Measurements from ENCODE around the gene TRIM2.

DNA sequence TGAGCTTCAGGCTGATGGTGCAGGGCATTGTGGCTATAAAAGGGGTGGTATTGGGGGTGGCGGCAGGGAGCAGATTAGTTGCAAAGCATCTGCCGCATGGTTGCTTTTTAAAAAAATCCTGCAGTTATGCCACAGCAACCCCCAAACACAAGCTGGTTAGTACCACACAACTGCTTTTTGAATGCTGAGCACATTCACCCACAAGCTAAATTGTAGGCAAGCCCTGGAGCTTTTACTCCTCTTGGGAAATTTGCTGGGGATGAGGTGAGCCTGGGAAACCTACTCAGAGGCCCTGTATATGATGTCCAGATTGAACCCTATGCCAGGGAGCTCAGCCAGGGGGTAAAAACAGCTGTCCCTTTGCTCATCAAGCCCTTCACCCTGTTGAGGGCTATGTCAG lies 33.8 kb upstream of the TRIM2 start:
- TF ChIP-seq TAF1 (IDR thresholded peaks at IDR 0.05; ENCODE audit: low read depth, low read length) = no peak
- TF ChIP-seq, protein P1, sequence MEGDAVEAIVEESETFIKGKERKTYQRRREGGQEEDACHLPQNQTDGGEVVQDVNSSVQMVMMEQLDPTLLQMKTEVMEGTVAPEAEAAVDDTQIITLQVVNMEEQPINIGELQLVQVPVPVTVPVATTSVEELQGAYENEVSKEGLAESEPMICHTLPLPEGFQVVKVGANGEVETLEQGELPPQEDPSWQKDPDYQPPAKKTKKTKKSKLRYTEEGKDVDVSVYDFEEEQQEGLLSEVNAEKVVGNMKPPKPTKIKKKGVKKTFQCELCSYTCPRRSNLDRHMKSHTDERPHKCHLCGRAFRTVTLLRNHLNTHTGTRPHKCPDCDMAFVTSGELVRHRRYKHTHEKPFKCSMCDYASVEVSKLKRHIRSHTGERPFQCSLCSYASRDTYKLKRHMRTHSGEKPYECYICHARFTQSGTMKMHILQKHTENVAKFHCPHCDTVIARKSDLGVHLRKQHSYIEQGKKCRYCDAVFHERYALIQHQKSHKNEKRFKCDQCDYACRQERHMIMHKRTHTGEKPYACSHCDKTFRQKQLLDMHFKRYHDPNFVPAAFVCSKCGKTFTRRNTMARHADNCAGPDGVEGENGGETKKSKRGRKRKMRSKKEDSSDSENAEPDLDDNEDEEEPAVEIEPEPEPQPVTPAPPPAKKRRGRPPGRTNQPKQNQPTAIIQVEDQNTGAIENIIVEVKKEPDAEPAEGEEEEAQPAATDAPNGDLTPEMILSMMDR (IDR thresholded peaks at IDR 0.05; ENCODE audit: control extremely low read depth in 1 of 3, insufficient read depth in 1 of 3, low read depth in 1 of 3, low read length in 3 of 3) = no peak
- no peak for TF ChIP-seq POLR2AphosphoS5 (IDR thresholded peaks at IDR 0.05; ENCODE audit: low read depth, low read length)
- no peak for TF ChIP-seq RAD21 (IDR thresholded peaks at IDR 0.05 in 1 of 2, conservative IDR thresholded peaks at IDR 0.05 in 1 of 2; ENCODE audit: low read depth in 2 of 2, low read length in 2 of 2)
- TF ChIP-seq POLR2A (IDR thresholded peaks at IDR 0.05; ENCODE audit: control extremely low read depth in 1 of 2, low read depth in 2 of 2, low read length in 2 of 2) = no peak
- no peak for TF ChIP-seq USF2 (IDR thresholded peaks at IDR 0.05; ENCODE audit: low read length)
- no peak for TF ChIP-seq JUND (IDR thresholded peaks at IDR 0.05; ENCODE audit: low read length)
- no peak for TF ChIP-seq TEAD4 (IDR thresholded peaks at IDR 0.05; ENCODE audit: low read depth, low read length)
- TF ChIP-seq MAX (IDR thresholded peaks at IDR 0.05) = no peak
- no peak for TF ChIP-seq BRCA1 (IDR thresholded peaks at IDR 0.05; ENCODE audit: low read depth, low read length)
